ENCODE measurements around the gene C4orf51.
"Not testable (repeated sequence)": the region's sequence is repeated elsewhere in the genome, so short reads cannot be mapped to it uniquely, and the experiment has no call there.

The C4orf51 gene

DNA sequence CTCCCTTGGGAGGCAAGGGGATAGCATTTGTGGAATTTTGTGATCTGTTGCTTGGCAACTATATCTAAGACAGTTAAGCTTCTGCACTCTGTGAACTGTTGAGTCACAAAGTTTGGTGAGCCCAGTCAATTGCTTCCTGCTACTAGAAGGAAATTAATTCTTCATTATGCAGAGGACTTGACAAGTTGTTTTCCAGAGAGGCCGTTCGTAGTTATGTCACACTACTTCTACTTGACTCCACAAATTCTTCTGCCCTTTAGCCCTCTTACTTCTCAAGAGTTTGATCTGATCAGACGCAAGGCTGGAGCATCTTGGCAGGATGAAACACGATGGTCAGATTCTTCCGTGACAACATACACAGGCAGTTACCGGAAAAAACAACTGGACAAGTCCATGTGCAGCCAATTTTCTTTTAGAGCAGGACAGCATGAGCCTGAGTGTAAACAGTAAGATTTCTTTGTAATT is at the start of gene C4orf51:
Gene C4orf51 (plus strand): TSS at position 156 of the 465 bp plus-strand sequence. CDS start 58 bp downstream, at position 214.
- peak; percentile 15 for DNase-seq (ENCODE audit: low read depth)
- no peak within 1 kb of the TSS for H3K4me3 ChIP-seq (ENCODE audit: low read depth, low read length)

DNA sequence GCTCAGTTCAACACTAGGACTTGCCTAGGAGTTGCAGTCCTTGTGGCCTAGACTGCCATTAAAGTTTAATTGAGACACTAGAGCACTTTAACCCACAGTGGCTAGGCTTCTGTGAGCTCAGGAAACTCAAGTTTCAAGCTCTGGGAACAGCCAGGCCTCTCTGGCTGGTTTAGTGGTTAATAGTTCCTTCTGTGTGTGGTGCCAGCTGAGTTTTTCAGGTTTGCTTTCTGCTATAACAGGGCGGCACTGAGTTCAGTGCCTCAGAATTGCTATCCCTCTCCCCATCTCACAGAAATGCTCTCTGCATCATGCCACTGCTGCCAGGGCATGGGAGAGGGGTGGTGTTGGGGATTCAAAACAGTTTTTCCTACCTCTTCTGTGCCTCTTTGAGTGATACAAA is 44.8 kb upstream of the C4orf51 start:
- no peak for DNase-seq (ENCODE audit: low read depth)
- no peak overlapping the region for H3K4me3 ChIP-seq (ENCODE audit: low read depth, low read length)

DNA sequence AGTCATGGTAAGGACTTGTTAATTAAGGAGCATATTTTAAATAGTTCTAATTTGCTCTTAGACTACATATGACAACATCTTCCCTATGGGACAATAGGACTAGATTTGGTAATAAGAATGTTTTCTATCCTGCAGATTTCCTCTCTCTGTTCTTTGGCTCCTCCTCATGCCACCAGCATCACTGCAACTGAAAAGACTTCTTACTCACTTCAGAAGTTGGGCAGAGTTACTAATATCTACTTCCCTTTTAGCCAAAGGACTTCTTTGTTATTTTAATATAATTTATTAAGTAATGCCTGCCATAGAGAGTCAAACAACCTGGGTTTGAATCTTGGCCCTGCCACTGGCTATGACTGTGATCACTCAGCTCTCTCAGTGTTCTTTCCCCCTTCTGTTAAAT is 44.3 kb upstream of the C4orf51 start:
- DNase-seq (ENCODE audit: low read depth), result no peak
- no peak overlapping the region for H3K4me3 ChIP-seq (ENCODE audit: low read depth, low read length)

DNA sequence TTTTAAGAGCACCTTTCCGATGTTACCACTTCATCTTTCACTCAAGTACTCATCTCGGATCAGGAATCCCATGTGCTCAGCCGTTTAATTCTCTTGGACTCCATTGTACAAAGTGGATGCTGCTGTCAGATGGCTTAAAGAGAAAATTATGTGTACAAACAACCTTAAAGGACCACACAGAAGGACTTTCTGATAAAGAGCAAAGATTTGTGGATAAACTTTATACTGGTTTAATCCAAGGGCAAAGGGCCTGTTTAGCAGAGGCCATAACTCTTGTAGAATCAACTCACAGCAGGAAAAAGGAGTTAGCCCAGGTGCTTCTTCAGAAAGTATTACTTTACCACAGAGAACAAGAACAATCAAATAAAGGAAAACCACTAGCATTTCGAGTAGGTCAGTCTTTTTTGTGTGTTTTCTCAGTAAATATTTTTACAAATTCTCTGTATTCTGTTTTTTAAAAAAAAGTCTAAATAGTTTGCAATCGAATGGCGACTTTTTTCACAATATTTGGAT is 40.7 kb upstream of the C4orf51 start:
- H3K4me3 ChIP-seq (ENCODE audit: low read depth, low read length), result no peak overlapping the region
- DNase-seq (ENCODE audit: low read depth), result no peak

DNA sequence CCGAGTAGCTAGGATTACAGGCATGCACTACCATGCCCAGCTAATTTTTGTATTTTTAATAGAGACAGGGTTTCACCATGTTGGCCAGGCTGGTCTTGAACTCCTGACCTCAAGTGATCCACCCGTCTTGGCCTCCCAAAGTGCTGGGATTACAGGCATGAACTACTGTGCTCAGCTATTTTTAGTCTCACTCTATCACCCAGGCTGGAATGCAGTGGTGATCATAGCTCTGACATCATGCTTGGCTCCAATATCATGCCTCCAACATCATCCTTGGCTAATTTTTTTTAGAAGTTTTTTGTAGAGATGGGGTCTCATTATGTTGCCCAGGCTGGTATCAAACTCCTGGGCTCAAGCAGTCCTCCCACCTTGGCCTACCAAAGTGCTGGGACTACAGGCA is 39.7 kb upstream of the C4orf51 start:
- not testable (repeated sequence) for DNase-seq (ENCODE audit: low read depth); H3K4me3 ChIP-seq (ENCODE audit: low read depth, low read length)

DNA sequence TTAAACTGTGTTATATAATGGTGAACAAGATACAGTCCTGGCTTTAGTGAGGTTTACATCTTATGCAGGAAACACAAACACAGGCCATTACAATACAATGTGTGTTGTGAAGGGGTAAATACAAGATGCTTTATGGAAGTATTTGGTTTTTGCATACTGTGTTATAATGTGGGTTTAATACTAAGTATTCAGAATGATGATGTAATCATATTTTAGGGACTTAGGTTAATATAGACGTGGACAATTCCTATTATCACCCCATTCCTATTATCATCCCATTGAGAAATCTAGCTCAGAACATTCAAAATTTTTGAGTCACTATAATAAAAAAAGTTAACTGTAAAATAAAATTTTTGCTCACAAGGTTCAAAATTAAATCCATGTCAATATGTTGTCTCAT is 36.7 kb upstream of the C4orf51 start:
- DNase-seq (ENCODE audit: low read depth), result no peak
- H3K4me3 ChIP-seq (ENCODE audit: low read depth, low read length), result no peak overlapping the region

DNA sequence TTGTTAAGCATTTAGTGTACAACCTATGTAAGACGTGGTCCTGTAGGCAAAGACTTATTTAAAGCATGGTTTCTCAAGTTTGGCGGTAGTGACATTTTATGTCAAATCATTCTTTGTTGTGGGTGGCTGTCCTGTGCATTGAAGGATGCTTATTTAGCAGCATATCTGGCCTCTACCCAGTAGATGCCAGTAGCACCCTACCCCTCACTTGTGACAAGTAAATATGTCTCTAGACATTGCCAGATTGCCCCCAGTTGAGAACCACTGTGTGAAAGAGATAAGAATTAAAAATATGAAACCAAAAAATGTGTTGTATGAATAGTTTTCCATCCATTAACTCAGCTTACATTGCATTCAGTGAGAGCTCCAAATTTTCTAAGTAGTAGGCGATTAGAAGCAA is 35.2 kb upstream of the C4orf51 start:
- H3K4me3 ChIP-seq (ENCODE audit: low read depth, low read length), result no peak overlapping the region
- no peak for DNase-seq (ENCODE audit: low read depth)

DNA sequence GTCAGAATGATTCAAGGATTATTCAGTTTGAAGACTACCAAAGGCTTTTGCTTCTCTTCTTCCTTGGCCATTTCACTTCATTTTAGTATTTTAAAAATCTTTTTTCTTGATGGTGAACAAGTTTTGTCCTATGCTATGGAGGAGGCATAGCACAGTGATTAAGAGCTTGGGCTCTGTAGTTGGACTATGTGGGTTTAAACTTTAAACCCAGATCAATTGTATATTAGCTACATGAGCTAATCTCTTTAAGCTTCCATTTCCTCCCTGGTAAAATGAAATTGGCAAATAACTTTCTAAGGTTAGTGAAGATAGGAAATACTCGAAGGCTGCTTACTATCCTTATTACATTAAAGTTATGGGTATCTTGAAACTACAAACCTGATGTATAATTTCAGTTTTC is 23.8 kb upstream of the C4orf51 start:
- no peak for DNase-seq (ENCODE audit: low read depth)

DNA sequence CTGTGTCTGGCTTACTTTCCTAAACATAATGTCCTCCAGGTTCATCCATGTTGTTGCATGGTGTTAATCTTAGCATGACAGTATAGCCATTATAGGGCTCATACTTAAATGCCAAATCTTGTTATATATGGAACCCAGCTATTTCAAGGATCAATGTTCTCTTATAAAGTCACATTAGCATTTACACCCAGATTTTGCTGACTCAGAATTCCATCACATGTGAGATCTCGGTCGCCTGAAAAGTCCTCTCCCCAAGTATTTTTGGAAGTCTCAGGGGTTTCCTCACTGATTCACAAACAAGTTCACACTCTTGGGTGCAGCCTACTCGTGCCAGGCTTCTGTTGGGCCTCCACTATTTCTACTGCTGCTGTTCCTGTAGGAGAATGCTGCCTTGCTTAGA is 19.9 kb upstream of the C4orf51 start:
- H3K4me3 ChIP-seq (ENCODE audit: low read depth, low read length), result no peak overlapping the region

More for the DNA sequence above, 23.8 kb upstream of the C4orf51 start:
- no peak overlapping the region for H3K4me3 ChIP-seq (ENCODE audit: low read depth, low read length)

DNA sequence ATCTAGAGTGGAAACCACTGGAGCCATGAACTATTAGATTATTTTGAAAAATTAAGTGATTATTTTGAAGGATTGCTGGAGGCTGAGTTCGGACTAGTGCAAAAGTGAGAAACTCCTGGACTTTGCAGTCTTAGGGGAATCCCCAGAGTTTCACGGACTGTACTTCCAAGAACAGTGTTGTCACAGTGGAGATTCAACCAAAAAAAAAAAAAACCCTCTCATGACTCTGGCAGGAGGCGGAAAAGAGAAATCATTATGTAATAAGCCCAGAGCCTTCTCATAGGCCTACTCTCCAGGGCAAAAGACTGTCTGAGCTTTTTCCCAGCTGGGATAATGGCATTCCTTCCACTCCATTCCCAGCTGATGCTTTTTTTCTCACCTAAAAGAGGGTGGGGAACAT is 16.8 kb upstream of the C4orf51 start:
- H3K4me3 ChIP-seq (ENCODE audit: low read depth, low read length), result no peak overlapping the region
- DNase-seq (ENCODE audit: low read depth), result no peak

More for the DNA sequence above, 19.9 kb upstream of the C4orf51 start:
- no peak for DNase-seq (ENCODE audit: low read depth)

DNA sequence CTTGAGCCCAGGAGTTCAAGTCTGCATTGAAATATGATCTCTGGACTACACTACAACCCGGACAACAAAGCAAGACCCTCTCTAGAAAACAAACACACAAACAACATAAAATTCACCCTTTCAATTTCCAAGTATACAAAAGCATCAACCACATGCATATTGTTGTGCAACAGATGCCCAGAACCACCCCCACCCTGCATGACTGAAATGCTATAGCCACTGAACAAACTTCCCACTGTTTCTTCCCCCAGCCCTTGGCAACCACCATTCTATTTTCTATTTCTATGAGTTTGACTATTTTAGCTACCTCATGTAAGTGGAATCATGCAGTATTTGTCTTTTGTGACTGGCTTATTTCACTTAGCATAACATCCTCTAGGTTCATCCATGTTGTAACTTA is 14.2 kb upstream of the C4orf51 start:
- DNase-seq (ENCODE audit: low read depth), result no peak
- H3K4me3 ChIP-seq (ENCODE audit: low read depth, low read length), result no peak overlapping the region

DNA sequence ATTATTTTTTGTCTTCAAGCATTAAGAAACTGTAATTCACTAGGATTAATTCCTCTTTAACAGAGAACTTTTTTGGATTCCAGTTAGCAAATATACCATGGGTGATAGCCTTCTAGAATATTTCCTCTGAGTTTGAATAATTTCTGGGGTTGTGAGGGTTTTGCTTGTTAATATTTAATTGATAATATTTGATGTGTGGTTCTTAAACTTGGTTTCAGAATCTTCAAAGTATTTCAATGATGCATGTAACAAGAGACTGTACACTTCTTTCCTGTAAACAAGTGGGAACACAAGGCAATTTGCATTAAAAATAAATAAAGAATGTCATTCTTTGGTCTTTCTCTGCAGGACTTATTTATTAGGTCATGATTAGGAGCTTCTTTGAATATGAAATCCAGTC is 9.5 kb upstream of the C4orf51 start:
- no peak for DNase-seq (ENCODE audit: low read depth)

DNA sequence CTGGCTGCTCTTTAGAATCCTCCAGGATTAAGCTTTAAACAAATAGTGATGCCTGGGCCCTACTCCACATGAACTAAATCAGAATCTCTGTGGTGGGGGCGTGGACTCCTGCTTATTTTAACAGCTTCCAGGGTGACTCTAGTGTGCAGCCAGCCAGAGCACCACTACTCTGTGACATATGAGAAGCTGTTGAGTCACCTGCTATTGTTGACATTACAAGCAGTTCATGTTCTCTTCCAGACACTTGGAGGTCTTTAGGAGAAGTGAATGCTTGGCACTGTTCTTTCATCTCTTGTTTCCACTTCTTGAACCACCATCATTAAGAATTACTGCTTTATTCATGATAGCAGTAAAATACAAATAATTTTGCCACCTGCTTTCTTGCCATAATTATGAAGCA is 426 bp upstream of the C4orf51 start:
- peak; percentile 78 for DNase-seq (ENCODE audit: low read depth)
- H3K4me3 ChIP-seq (ENCODE audit: low read depth, low read length), result no peak overlapping the region

More for the DNA sequence above, 9.5 kb upstream of the C4orf51 start:
- H3K4me3 ChIP-seq (ENCODE audit: low read depth, low read length), result no peak overlapping the region

DNA sequence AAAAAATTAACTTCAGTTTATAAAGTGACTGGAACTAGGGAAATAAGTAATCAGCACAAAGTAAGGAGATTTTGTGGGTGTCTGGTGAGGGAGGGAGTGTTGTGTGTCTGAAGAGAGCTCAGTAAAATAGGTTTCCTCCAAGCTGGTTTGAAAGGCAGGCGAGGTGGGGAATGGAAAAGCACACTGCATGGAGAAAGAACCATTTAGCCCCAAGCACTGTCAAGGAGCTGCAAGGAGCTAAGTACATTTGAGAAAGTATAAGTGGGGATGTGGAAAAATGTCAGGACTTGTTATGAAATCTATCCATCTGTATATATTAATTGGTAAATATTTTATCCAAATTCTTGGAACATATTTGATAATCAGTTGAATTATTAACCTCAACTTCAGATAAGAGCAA is 956 bp downstream of the C4orf51 start:
- DNase-seq (ENCODE audit: low read depth), result no peak
- H3K4me3 ChIP-seq (ENCODE audit: low read depth, low read length), result no peak overlapping the region

DNA sequence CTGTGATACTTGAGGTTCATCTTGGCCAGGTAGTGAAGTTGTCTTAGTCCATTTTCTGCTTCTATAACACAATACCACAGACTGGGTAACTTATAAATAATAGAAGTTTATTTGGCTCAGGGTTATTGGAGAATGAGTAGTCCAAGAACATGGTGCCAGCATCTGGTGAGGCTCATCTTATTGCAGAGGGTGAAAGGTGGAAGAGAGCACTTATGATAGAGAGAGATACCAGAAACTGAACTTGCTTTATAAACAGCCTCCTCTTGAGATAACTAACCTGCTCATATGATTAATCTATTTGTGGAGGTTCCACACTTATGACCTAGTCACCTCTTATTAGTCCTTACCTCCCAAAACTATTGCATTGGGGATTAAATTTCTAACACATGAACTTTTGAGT is 1.6 kb downstream of the C4orf51 start:
- DNase-seq (ENCODE audit: low read depth), result no peak
- no peak overlapping the region for H3K4me3 ChIP-seq (ENCODE audit: low read depth, low read length)

DNA sequence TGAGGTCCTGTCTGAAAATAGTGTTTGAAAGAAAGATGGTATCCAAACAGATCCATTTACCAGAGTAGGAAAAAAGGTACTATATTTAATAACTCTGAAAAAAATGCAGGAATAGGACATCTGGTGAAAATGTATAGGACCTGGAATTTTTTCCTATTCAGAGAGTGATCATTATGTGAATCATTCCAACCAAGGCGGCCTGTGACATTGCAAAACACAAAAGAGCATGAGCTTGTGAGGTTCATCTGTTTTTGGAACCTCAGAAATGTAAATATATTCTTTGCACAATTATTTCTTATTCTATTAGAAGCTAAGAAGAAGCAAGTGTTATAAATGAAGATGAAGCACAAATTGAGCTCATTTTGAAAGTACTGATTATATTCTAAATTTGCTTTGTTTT is 2.0 kb downstream of the C4orf51 start:
- no peak overlapping the region for H3K4me3 ChIP-seq (ENCODE audit: low read depth, low read length)
- DNase-seq (ENCODE audit: low read depth), result no peak

DNA sequence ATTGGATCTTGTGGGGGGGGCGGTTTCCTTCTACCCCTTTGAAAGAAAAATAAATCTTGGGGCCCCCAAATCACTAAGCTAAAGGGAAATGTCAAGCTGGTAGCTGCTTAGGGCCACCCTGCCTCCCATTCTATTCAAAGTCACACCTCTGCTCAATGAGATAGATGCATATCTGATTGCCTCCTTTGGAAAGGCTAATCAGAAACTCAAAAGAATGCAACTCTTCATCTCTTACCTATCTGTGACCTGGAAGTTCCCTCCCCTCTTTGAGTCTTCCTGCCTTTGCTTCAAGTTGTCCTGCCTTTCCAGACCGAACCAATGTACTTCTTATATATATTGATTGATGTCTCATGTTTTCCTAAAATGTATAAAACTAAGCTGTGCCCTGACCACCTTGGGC is 7.0 kb downstream of the C4orf51 start:
- H3K4me3 ChIP-seq (ENCODE audit: low read depth, low read length), result no peak overlapping the region
- no peak for DNase-seq (ENCODE audit: low read depth)

DNA sequence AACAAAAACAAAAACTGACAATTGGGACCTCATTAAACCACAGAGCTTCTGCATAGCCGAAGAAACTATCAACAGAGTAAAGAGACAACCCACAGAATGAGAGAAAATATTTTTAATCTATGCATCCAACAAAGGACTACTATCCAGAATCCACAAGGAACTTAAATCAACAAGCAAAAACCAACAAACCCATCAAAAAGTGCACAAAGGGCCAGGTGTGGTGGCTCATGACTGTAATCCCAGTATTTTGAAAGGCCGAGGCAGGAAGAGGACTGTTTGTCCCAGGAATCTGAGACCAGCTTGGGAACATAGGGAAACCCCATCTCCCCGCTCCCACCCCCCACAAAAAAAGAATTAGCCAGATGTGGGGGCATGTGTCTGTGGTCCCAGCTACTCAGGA is 10.7 kb downstream of the C4orf51 start:
- H3K4me3 ChIP-seq (ENCODE audit: low read depth, low read length), result no peak overlapping the region
- DNase-seq (ENCODE audit: low read depth), result no peak

DNA sequence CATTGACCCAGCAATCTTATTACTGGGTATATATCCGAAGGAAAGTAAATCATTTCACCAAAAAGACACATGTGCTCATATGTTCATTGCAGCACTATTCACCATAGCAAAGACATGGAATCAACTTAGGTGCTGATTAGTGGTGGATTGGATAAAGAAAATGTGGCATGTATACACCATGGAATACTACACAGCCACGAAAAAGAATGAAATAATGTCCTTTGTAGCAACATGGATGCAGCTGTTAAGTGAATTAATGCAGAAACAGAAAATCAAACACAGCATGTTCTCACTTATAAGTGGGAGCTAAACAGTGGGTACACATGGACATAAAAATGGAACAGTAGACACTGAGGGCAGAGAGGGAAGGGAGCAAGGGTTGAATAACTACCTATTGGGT is 11.5 kb downstream of the C4orf51 start:
- not testable (repeated sequence) for DNase-seq (ENCODE audit: low read depth); H3K4me3 ChIP-seq (ENCODE audit: low read depth, low read length)

DNA sequence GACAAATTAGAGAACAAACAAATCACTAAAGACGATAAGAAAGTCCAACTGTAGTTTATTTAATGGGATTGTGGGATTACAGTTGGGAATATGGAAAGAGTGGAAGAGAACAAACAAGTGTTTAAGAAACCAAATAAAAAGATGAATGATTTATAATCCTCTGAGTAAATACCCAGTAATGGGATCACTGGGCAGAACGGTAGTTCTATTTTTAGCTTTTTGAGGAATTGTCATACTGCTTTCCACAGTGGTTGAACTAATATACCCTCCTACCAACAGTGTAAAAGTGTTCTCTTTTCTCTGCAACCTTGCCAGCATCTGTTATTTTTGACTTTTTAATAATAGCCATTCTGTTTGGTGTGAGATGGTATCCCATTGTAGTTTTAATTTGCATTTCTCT is 15.0 kb downstream of the C4orf51 start:
- H3K4me3 ChIP-seq (ENCODE audit: low read depth, low read length), result no peak overlapping the region
- DNase-seq (ENCODE audit: low read depth), result no peak

DNA sequence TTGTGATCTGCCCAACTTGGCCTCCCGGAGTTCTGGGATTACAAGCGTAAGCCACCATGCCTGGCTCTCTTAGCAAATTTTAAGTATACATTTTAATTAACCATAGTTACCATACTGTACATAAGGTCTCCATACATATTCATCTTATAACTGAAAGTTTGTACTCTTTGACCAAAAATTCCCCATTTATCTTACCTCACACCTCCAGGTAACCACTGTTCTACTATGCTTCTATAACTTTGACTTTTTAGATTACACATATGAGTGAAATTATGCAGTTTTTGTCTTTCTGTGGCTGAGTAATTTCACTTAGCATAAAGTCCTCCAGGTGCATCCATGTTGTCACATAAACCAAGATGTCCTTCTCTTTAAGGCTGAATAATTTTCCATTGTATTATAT is 17.4 kb downstream of the C4orf51 start:
- DNase-seq (ENCODE audit: low read depth), result no peak

DNA sequence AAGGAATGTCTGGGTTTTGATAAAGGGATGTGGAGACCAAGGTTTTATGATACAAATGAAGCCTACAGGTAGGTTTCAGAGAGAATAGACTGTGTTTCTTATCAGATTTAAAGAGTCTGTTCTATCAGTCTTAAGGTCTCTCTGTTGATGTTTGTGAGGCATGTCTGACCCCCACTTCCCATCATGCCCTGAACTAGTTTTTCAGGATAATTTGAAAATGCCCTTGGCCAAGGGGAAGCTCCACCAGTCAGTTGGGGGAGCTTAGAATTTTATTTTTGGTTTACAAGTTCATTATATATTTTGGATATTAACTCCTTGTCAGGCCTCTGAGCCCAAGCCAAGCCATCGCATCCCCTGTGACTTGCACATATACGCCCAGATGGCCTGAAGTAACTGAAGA is 18.6 kb downstream of the C4orf51 start:
- DNase-seq (ENCODE audit: low read depth), result no peak
- H3K4me3 ChIP-seq (ENCODE audit: low read depth, low read length), result no peak overlapping the region

More for the DNA sequence above, 17.4 kb downstream of the C4orf51 start:
- H3K4me3 ChIP-seq (ENCODE audit: low read depth, low read length), result no peak overlapping the region

Measured in skeletal muscle cell (primary cell).